GM19238 (cell line): ENCODE data around the gene PCDHA8.
"Not testable (repeated sequence)": the region's sequence is repeated elsewhere in the genome, so short reads cannot be mapped to it uniquely, and the experiment has no call there.

Experiments used
- DNase-seq: peaks from one replicate; pipeline ENCODE4 v3.0.0; 2011; ENCODE audit warnings: low spot score; ENCODE audit not compliant: insufficient read length

PCDHA8 gene

GRCh38 chr5:140870221-140871201, 29.5 kb downstream of the PCDHA8 start:
- DNase-seq: no peak

GRCh38 chr5:140875085-140876065, 34.4 kb downstream of the PCDHA8 start, which contains the start of gene PCDHA12:
Gene PCDHA12, plus strand, starts transcription at chr5:140875308. Its CDS starts 165 bp downstream, at chr5:140875473.
- DNase-seq: no peak

- DNase-seq: not testable (repeated sequence)
Observed at GRCh38 chr5:140876541-140877261, 35.7 kb downstream of the PCDHA8 start.

- no peak for DNase-seq
Observed at GRCh38 chr5:140877262-140877581, 36.2 kb downstream of the PCDHA8 start.

- DNase-seq: no peak
Observed at GRCh38 chr5:140881889-140882590, 41.1 kb downstream of the PCDHA8 start, which contains the start of gene PCDHA13. Gene PCDHA13, plus strand, starts transcription at chr5:140882124. Its CDS starts 145 bp downstream, at chr5:140882269.

GRCh38 chr5:140882591-140882899, 41.6 kb downstream of the PCDHA8 start:
- DNase-seq: no peak

GRCh38 chr5:140883373-140883772, 42.4 kb downstream of the PCDHA8 start:
- DNase-seq: no peak

- DNase-seq: no peak
Observed at GRCh38 chr5:140883927-140884697, 43.1 kb downstream of the PCDHA8 start.
